ENCODE measurements around the gene FBXO8.
A peak's percentile ranks its signal among the peaks of the same experiment; 100 is the strongest.
"Not testable (repeated sequence)": the region's sequence is repeated elsewhere in the genome, so short reads cannot be mapped to it uniquely, and the experiment has no call there.

The FBXO8 gene, protein sequence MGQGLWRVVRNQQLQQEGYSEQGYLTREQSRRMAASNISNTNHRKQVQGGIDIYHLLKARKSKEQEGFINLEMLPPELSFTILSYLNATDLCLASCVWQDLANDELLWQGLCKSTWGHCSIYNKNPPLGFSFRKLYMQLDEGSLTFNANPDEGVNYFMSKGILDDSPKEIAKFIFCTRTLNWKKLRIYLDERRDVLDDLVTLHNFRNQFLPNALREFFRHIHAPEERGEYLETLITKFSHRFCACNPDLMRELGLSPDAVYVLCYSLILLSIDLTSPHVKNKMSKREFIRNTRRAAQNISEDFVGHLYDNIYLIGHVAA

DNA sequence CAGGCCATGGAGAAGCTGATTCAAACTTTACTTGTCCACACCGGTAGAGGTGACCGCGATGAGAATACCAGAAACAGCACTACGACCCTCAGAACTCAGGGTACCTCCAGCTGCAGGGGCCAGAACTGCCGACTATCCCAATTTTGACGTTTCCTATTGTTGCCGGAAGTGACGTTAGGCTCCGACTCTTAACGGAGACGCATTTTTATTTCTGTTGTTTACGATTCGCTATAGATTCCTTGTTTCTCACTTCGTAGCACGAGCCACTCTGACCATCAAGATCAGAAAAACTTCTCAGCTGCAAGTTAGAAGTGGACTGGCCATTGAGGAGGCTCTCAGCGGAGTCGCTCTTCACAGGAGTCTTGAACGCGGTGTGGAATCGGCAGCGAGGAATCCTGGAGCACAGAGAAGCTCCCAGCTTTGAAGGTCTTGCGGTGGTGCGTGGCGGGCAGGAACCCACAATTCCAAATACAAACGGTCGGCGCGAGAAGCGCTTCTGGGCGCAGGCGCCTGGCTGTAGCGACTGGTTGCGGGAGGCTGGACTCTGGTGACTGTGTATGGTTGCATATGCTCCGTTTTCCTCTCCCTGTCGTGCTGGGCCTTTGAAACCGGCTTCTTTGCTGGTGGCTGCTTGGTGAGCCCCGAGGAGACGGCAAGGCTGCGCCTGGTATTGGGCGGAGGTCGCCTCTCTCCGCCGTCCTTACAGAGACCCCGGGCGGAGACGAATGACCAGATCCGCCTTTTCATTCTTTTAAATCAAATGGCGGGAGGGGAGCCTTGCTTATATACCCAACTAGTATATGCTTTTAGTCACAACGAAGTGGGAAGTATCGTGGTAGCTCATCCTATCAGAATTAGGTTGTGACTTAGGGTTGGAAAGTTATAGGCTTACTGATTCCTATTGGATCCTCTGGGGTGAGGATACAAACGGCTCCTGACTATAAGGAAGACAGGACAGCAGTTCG, at the start of gene FBXO8, which contains the start of gene CEP44:
Gene FBXO8, minus strand, starts transcription at position 161 of the 965 bp plus-strand sequence. CDS start 20,575 bp downstream, outside the sequence.
Gene CEP44, plus strand, starts transcription at position 405 of the 965 bp plus-strand sequence. CDS start 15,211 bp downstream, outside the sequence.
- peak; percentile 30 to 44 (median 39) for DNase-seq (ENCODE audit: low read depth in 2 of 3, low spot score in 2 of 3)

DNA sequence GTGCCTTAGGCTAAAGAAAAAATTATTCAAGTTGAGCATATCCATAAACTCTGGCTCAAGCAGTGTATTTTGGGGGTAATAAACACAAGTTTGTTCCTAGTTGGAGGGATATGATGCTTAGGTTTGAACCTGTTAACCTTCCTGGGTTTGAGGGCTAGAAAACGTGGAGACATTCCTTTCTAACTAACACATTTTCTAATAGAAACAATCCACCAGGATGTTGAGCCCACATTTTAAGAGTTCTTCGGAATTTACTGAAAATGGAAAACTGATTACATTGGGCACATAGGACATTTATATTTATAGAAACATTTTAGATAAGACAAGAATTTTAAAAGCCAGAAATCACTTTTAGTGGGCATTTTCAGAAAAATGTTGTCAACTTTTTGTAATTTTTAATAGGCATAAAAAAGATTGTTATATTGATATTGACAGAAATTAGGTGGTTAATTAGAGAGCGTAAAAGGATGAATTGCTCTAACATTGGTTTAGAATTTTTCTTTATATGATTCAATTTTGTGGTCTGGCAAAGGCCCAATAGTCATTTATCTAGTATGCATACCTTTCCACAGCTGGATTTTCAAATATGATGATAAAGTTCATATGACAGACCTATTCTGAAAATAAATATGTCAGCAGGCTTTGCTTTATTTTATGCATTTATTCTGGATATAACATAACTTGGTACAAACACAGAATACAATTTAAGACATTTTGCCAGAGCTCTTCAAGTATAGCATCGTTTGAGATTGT, 49.5 kb upstream of the FBXO8 start:
- DNase-seq (ENCODE audit: low read depth in 2 of 3, low spot score in 2 of 3): no peak

DNA sequence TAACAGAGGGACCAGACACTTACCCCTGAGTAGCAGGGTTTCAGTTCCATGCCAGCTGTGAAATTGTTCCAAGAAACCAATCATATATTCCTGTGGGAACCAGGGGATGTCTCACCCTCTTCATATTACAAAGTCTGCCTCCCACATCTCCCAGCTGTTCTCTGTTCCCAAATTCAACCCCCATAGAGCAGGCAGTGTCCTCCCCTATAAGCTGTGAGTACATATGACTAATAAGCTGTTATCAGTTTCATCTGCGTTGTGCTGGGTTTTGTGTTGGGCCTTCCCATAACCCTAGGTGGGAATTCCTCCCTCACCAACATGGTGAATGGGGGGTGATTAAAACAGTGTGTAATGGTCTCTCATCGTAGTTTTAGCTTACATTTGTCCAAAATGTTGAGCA, 41.3 kb upstream of the FBXO8 start:
- no peak for DNase-seq (ENCODE audit: low read depth in 2 of 3, low spot score in 2 of 3)

DNA sequence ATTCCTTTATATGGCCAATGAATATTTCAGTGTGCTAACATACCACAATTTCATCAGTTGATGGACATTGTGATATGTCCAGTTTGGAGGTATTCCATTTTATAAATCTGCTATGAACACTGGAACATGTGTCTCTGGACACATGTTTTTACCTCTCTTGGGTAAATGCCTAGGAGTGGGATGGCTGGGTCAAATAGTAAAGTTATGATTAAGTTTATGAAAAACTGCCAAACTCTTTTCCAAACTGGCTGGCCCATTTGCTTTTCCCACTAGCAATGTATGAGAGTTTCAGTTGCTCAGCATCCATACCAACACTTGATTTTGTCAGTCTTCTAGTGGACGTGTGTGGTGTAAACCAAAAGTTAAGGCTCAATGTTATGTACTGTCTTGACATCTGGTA, 40.8 kb upstream of the FBXO8 start:
- no peak for DNase-seq (ENCODE audit: low read depth in 2 of 3, low spot score in 2 of 3)

DNA sequence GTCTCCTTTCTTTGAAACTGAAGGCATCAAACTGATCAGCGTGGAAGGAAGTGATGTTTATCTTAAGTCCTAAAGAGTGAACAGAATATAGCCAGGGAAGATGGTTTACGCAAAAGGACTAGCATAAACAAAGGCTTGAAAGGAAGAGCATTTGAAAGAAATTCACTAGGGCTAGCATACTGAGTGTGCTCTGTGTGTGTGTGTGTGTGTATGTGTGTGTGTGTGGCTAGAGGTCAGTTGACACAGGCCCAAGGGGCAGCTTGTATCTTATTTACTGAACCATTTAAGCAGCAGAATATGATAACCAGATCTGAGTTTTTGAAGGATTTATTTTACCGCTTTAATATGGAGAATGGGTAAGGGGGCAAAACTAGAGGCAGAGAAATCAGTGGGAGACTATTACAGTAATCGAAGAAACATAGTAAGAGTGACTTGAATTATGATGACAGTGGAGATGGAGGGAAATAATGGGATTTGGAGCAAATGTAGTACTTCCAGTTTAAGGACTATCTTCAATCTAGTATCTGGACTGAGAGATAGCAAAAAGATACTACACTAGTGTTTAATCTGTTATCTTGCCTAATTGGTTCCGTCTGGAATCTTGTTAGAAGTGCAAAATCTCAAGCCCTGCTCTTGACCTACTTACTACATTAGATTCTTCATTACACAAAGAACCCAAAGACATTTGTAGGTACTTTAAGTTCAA, 37.2 kb upstream of the FBXO8 start:
- DNase-seq (ENCODE audit: low read depth in 2 of 3, low spot score in 2 of 3): no peak

DNA sequence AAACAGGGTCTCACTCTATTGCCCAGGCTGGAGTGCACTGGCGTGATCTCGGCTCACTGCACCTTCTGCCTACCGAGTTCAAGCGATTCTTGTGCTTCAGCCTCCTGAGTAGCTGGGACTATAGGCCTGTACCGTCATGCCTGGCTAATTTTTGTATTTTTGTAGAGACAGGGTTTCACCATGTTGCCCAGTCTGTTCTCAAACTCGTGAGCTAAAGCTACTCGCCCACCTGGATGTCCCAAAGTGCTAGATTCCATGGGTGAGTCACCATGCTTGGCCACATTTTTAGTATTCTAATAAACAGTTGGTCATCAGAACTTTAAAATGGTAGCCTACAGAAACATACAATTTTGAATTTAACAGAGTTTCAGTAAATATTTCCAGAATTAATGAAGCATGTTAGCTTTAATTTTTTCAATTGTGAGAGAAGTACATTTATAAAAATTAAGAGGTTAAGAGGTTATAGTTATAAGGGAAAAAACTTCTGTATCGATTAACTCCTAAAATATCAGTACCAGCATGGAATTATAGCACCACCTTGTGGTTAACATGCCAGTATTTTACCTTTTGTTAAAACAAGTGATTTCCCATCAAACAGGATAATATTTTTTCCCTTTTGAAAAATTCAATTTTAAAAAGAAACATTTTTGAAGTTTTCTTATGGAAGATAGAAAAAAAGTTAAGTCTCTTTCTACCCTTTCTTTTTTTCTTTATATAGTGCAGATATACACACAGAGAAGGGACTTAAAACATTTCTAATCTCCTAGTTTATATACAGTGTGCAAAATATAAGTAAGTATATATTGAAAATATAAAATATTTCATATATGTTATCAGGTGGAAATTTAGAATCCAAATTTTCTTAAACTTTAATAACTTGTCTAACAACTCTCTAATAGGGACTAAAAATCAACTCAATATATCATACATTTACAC, 35.6 kb upstream of the FBXO8 start:
- no peak for DNase-seq (ENCODE audit: low read depth in 2 of 3, low spot score in 2 of 3)

DNA sequence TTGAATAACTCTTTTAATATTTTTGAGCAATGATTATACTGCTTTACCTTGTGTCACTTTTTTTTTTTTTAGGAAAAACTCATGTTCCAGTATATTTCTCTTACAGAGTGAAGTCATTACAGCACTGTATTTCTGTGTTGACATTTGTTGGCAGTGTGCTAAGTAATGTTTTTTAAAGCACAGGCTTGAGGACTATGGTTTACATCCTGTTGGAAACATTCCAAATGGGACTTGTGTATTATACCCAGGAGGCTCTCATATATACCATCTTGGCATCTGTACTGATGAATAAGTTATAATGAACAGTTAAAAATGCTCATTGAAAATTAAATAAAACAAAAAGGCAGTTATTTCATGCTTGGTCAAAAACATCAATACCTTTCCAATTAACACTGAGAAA, 34.1 kb upstream of the FBXO8 start:
- DNase-seq (ENCODE audit: low read depth in 2 of 3, low spot score in 2 of 3): no peak

DNA sequence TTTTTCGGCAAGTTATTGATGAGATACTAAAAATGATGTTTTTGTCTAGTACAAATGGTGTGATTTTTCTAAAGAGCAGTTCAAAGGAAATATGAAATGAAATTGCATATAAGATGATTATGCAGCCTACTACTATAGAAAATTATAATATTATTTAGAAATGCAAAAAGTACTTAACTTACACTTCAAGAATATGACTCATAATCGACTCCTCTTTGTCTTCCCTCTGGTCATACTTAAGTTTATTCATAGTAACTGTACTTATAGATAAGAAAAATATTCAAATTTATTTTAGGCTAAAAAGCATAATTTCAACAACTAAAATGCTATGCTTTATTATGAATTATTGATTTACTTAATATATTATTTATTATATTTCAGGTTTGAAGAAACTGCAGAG, 33.5 kb upstream of the FBXO8 start:
- no peak for DNase-seq (ENCODE audit: low read depth in 2 of 3, low spot score in 2 of 3)

DNA sequence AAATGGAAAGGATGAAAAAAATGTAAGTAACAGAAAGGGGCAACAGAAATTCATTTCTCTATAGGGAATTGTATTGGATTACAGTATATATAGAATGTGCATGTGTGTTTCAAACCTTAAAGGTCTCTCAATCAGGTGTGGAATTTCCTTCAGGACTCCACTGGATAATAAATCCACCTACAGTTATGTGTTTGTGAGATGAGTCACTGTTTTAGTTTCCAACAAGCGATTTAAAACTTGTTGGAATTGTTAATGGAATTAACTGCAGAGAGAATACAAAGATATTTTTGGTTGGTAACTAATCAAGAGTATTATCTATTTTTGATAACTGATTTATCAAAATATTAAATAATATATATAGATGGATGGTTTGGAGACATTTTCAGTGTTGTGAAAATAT, 33.1 kb upstream of the FBXO8 start:
- no peak for DNase-seq (ENCODE audit: low read depth in 2 of 3, low spot score in 2 of 3)

DNA sequence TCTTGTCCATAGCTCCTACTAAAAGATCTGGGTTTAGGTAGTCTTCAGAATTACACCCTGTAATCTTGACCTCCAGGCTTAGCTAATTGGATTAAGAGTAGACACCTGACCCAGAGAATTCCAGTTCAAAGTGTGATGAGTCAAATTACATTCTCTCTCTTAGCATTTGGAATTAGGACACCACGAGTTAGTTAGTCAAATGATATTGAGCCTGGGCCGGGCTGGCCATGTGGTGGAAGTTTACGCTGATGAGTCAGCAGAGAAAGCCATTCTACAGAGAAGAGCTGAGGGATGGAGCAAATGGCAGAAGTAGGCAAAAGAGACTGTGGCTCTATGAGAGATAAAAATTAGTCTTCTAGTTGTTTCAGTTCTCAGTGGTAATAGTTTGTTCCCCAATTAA, 31.3 kb upstream of the FBXO8 start:
- no peak for DNase-seq (ENCODE audit: low read depth in 2 of 3, low spot score in 2 of 3)

DNA sequence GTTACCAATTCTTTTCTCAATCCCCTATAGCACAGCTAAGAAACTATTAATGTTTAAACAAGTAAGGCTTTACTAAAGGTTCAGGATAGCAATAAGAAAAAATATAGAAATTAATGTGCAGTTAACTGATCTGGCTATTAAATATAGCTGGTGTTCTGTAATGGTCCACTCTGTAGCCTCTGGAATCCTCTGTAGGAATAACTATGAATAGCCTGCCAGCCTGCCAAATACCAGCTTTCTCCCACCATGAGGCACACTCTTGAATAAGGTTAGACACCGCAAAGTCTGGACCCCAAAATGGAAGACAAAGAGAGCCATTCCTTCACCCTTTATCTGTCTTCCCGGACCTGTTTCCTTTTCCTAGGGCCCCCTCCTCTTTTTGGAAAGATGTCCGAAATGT, 30.8 kb upstream of the FBXO8 start:
- DNase-seq (ENCODE audit: low read depth in 2 of 3, low spot score in 2 of 3): no peak

DNA sequence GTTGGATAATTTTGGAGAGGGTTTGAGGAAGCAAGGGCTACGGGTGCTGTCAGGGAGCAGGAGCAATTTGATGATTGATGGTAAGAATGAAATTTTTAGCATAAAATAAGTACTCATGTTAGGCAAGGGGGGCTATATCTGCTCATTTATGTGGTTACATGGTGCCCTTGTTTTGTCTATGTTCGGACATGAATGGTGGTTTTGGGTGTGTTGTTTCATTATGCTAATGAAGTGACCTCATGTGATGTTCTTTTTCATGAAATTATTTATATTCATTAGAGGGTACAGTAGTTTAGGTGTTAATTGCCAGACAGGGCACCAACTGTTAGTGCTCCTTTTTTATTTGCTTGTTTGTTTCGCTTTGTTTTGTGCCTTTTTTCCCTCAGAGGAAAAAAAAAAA, 29.5 kb upstream of the FBXO8 start:
- DNase-seq (ENCODE audit: low read depth in 2 of 3, low spot score in 2 of 3): no peak

DNA sequence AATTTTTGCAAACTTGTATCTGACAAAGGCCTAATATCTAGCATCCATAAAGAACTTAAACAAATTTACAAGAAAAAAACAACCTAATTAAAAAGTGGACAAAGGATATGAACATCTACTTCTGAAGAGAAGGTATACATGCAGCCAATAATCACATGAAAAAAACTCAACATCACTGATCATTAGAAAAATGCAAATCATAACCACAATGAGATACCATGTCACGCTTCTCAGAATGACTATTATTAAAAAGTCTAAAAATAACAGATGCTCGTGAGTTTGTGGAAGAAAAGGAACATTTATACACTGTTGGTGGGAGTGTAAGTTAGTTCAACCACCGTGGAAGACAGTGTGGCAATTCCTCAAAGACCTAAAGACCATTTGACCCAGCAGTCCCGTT, 24.2 kb upstream of the FBXO8 start:
- DNase-seq (ENCODE audit: low read depth in 2 of 3, low spot score in 2 of 3): no peak

DNA sequence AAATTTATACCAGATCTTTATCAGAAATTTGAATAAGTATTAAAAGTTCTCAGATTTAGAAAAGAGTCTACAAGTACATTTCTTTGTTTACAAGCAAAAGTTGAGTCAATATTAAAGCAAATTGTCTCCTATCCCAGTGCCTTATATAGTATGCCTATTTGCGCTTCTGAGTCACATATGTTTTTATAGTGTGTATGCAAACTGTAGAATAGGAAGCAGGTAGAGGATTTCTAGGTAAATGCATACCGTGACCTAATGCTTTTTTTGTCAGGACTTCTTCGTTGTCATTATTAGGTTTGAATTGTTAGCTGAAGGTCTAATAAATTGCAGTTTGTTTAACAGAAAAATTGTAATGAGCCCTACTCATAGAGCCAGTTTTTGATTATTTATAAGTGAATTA, 22.5 kb upstream of the FBXO8 start:
- DNase-seq (ENCODE audit: low read depth in 2 of 3, low spot score in 2 of 3): no peak

DNA sequence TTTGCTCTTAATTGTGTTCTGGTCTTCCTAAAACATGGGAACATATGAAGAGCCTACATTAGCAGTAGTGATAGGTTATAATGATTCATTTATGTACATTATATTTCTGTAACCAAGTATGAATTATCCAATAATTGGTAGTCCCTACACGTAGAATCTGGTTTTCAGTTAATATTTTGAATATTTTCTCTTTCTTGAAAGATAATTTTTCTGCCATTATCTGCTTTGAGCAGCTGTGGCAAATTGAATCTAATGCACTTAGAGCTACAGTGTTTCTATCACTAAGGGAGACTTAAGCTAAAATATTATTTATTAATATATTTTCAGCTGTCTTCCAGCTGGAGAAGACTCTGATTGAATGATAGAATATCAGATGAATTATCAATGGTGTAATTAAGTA, 21.2 kb upstream of the FBXO8 start:
- DNase-seq (ENCODE audit: low read depth in 2 of 3, low spot score in 2 of 3): no peak

DNA sequence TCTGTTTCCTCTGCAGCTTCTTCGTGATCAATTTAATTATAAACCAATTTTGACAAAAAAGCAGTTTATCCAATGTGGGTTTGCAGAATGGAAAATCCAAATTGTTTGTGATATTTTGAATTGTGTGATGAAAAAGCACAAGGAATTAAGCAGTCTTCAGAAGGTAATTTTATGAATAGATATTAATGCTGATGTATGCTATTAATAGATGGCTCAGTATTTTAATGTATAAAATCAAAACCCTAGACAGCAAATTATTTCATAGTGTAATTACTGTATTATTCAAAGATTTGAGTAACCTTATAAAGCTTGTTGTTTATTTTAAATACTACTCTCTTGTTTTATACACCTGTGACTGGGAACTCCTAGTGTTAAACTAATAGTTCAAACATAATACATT, 20.2 kb upstream of the FBXO8 start:
- DNase-seq (ENCODE audit: low read depth in 2 of 3, low spot score in 2 of 3): no peak

DNA sequence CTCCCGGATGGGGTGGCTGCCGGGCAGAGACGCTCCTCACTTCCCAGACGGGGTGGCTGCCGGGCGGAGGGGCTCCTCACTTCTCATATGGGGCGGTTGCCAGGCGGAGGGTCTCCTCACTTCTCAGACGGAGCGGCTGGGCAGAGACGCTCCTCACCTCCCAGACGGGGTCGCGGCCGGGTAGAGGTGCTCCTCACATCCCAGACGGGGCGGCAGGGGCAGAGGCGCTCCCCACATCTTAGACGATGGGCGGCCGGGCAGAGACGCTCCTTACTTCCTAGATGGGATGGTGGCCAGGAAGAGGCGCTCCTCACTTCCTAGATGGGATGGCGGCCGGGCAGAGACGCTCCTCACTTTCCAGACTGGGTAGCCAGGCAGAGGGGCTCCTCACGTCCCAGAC, 11.7 kb upstream of the FBXO8 start:
- not testable (repeated sequence) for DNase-seq (ENCODE audit: low read depth in 2 of 3, low spot score in 2 of 3)

DNA sequence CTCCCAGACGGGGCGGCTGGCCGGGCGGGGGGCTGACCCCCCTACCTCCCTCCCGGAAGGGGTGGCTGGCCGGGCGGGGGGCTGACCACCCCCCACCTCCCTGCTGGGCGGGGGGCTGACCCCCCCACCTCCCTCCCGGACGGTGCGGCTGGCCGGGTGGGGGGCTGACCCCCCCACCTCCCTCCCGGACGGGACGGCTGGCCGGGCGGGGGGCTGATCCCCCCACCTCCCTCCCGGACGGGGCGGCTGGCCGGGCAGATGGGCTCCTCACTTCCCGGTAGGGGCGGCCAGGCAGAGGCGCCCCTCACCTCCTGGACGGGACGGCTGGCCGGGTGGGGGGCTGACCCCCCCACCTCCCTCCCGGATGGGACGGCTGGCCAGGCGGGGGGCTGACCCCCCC, 11.2 kb upstream of the FBXO8 start:
- not testable (repeated sequence) for DNase-seq (ENCODE audit: low read depth in 2 of 3, low spot score in 2 of 3)

DNA sequence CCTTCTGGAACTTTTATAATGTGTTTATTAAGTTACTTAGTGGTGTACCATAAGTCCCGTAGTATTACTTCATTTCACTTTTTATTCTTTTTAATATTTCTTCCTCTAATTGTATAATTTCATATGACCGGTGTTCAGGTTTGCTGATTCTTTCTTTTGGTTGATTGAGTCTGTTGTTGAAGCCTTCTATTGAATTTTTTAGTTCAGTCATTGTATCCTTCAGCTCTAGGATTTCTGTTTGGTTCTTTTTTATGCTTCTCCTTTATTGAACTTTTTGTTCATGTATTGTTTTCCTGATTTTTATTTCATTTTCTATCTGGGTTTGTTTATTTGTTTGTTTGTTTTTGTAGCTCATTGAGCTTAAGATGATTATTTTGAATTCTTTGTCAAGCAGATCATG, 9.0 kb upstream of the FBXO8 start:
- DNase-seq (ENCODE audit: low read depth in 2 of 3, low spot score in 2 of 3): no peak

DNA sequence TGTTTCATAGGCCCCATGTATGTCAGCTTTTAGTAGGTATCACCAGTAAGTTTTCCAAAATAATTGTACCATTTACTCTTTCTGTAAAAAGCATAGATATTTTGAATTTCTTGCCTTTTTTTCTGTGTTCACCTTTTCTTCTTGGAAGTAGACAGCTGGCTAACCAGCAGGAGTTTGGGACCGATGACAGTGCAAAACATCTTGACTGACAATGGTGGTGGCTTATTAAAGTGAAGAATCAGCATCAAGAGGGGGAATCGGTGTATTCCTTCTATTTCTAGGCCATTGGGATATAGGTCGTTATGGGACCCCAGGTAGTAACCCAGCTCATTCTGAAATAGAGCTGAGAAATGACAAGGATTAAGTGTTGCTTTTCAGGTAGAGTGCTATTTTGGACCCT, 3.4 kb upstream of the FBXO8 start:
- DNase-seq (ENCODE audit: low read depth in 2 of 3, low spot score in 2 of 3): no peak
